HEK293T (cell line): ENCODE measurements around the gene PI4K2A.

Source experiments
- CTCF ChIA-PET: fragments of 350-600 bp; formaldehyde crosslinking; extraction: SDS; loops from one replicate; lab custom pipeline; 2021; ENCODE audit warnings: antibody characterized with exemption, inconsistent platforms; lab: Yijun Ruan, JAX
- POLR2A ChIA-PET: fragments of 350-600 bp; formaldehyde crosslinking; extraction: SDS; loops from one replicate; lab custom pipeline; 2020; ENCODE audit warnings: antibody characterized with exemption, inconsistent platforms; lab: Yijun Ruan, JAX
- DNase-seq: peaks from one replicate; pipeline ENCODE4 v3.0.0; 2012; ENCODE audit warnings: mixed read lengths; ENCODE audit errors: extremely low spot score
- ARNT ChIP-seq: fragments of 450-650 bp; IDR thresholded peaks from 2 replicates; pipeline ENCODE4 v1.6.1; 2017; ENCODE audit warnings: mild to moderate bottlenecking
- BHLHE40 ChIP-seq: fragments of 450-650 bp; IDR thresholded peaks from 2 replicates; pipeline ENCODE4 v1.6.1; 2016; ENCODE audit warnings: mild to moderate bottlenecking, moderate library complexity, borderline replicate concordance
- CTBP1 ChIP-seq: fragments of 450-650 bp; IDR thresholded peaks from 2 replicates; pipeline ENCODE4 v1.6.1; 2016; ENCODE audit warnings: borderline replicate concordance
- ELF4 ChIP-seq: fragments of 450-650 bp; IDR thresholded peaks from 2 replicates; pipeline ENCODE4 v1.6.1; 2017; ENCODE audit warnings: antibody characterized with exemption
- FOXA1 ChIP-seq: fragments of 450-650 bp; IDR thresholded peaks from 2 replicates; pipeline ENCODE4 v1.6.1; 2016; ENCODE audit warnings: mild to moderate bottlenecking
- FOXK2 ChIP-seq: fragments of 450-650 bp; IDR thresholded peaks from 2 replicates; pipeline ENCODE4 v1.6.1; 2016; ENCODE audit warnings: mild to moderate bottlenecking
- FOXM1 ChIP-seq: fragments of 450-650 bp; IDR thresholded peaks from 2 replicates; pipeline ENCODE4 v1.6.1; 2017; ENCODE audit warnings: mild to moderate bottlenecking, borderline replicate concordance
- HDGF ChIP-seq: fragments of 450-650 bp; IDR thresholded peaks from 2 replicates; pipeline ENCODE4 v1.6.1; 2017; ENCODE audit warnings: antibody characterized with exemption, borderline replicate concordance
- L3MBTL2 ChIP-seq: fragments of 450-650 bp; conservative IDR thresholded peaks from 2 replicates; pipeline ENCODE4 v1.6.1; 2016; ENCODE audit warnings: mild to moderate bottlenecking
- LEF1 ChIP-seq: fragments of 450-650 bp; IDR thresholded peaks from 2 replicates; pipeline ENCODE4 v1.6.1; 2017; ENCODE audit warnings: mild to moderate bottlenecking, borderline replicate concordance
- NFRKB ChIP-seq: fragments of 450-650 bp; IDR thresholded peaks from 2 replicates; pipeline ENCODE4 v1.6.1; 2016; ENCODE audit warnings: mild to moderate bottlenecking, moderate library complexity
- SP1 ChIP-seq: fragments of 450-650 bp; IDR thresholded peaks from 2 replicates; pipeline ENCODE4 v1.6.1; 2017
- SUZ12 ChIP-seq: fragments of 450-650 bp; IDR thresholded peaks from 2 replicates; pipeline ENCODE4 v1.6.1; 2016; ENCODE audit warnings: mild to moderate bottlenecking
- TARDBP ChIP-seq: fragments of 450-650 bp; IDR thresholded peaks from 2 replicates; pipeline ENCODE4 v1.6.1; 2016
- ZNF384 ChIP-seq: fragments of 450-650 bp; IDR thresholded peaks from 2 replicates; pipeline ENCODE4 v1.6.1; 2016
- TF ChIP-seq, protein P1 (sequence below): fragments of 450-650 bp; IDR thresholded peaks from 2 replicates; pipeline ENCODE4 v1.6.1; 2016

PI4K2A gene

DNA sequence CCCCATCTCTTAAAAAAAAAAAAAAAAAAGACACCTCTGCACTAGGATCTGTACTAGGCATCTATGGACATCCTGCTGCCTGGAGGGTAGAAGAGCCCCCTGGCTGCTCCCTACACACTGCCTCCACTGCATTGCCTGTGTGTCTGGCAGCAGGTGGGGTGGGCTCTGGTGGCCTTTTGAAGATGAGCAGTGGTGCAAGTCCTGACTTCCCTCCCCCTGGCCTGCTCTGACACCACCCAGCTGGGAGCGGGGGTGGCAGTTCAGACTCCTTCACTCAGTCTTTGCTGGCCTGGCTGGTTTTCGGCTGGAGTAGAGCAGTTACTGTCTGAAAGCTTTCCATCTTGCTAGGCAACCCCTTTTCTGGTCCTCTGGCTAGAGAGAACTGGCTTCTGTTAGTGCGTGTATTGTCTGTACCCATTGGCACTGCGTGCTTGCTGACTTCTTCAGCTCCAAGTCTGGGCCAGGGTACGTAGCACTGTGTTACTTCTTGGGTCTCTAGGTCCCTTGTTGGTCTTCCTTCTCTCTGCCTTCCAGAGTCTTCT is 33.3 kb upstream of the PI4K2A start:
- DNase-seq = no peak
- ChIA-PET CTCF (interaction anchor here (0.5 kb wide), 1 partner anchor 116 kb away, joined by 3 read pairs; no protein-coding TSS in a partner anchor), POLR2A (no interaction called here)
- TF ChIP-seq BHLHE40 (no peak), NFRKB (no peak), TARDBP (no peak), CTBP1 (no peak), ZNF384 (no peak), FOXA1 (no peak)

GRCh38 chr10:97608991-97609561 is 31.4 kb upstream of the PI4K2A start:
- ChIA-PET POLR2A (no interaction called here), CTCF (interaction anchor here (0.5 kb wide), 1 partner anchor 37 kb away, joined by 3 read pairs; no protein-coding TSS in a partner anchor)
- no peak for TF ChIP-seq BHLHE40
- no peak for TF ChIP-seq FOXA1
- no peak for TF ChIP-seq ZNF384
- no peak for TF ChIP-seq SP1
- TF ChIP-seq ELF4 = no peak
- TF ChIP-seq HDGF = no peak
- TF ChIP-seq LEF1 = no peak
- no peak for TF ChIP-seq ARNT
- no peak for TF ChIP-seq FOXK2
- peak; percentile 3 for DNase-seq

DNA sequence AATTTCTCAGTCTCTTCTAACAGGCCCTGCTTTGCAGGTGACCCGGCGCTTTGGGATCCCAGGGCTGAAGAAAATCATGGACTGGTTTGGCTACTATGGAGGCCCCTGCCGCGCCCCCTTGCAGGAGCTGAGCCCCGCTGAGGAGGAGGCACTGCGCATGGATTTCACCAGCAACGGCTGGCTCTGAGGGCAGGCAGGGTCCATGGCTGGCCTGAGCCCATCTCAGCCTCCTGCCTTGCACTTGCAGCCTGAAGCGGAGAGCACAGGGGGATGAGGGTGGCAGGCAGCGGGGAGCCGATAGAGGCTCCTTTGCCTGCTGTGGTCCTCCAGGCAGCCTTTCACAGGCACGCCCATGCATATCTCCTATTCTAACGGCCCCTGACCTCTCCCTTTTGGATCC is 29.0 kb upstream of the PI4K2A start:
- CTCF ChIA-PET = interaction anchor here (1.1 to 1.5 kb wide), 2 partner anchors 39 to 58 kb away, joined by 3 to 7 read pairs; partner anchors contain the start of gene ANKRD2
- POLR2A ChIA-PET = no interaction called here
- no peak for TF ChIP-seq FOXA1
- TF ChIP-seq FOXK2 = no peak
- no peak for TF ChIP-seq NFRKB
- no peak for TF ChIP-seq L3MBTL2
- TF ChIP-seq TARDBP = no peak
- TF ChIP-seq SP1 = no peak
- TF ChIP-seq, protein P1, sequence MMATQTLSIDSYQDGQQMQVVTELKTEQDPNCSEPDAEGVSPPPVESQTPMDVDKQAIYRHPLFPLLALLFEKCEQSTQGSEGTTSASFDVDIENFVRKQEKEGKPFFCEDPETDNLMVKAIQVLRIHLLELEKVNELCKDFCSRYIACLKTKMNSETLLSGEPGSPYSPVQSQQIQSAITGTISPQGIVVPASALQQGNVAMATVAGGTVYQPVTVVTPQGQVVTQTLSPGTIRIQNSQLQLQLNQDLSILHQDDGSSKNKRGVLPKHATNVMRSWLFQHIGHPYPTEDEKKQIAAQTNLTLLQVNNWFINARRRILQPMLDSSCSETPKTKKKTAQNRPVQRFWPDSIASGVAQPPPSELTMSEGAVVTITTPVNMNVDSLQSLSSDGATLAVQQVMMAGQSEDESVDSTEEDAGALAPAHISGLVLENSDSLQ = no peak
- TF ChIP-seq FOXM1 = no peak
- TF ChIP-seq HDGF = no peak
- no peak for TF ChIP-seq CTBP1
- TF ChIP-seq BHLHE40 = no peak
- no peak for TF ChIP-seq ELF4
- no peak for TF ChIP-seq LEF1
- TF ChIP-seq ARNT = no peak
- no peak for TF ChIP-seq ZNF384
- DNase-seq = peak; percentile 7

- no peak for TF ChIP-seq LEF1
- TF ChIP-seq ARNT = no peak
- TF ChIP-seq NFRKB = no peak
- TF ChIP-seq SUZ12 = no peak
- ChIA-PET CTCF (interaction anchor here (0.6 to 1.5 kb wide), 4 partner anchors 40 to 334 kb away, joined by 3 to 7 read pairs (median 3); partner anchors contain the start of gene ANKRD2), POLR2A (interaction anchor here (1.0 kb wide), 1 partner anchor 75 kb away, joined by 3 read pairs; the partner anchor contains the start of gene AVPI1)
- DNase-seq = peak; percentile 42
Observed at GRCh38 chr10:97612386-97612785, 28.1 kb upstream of the PI4K2A start.

DNA sequence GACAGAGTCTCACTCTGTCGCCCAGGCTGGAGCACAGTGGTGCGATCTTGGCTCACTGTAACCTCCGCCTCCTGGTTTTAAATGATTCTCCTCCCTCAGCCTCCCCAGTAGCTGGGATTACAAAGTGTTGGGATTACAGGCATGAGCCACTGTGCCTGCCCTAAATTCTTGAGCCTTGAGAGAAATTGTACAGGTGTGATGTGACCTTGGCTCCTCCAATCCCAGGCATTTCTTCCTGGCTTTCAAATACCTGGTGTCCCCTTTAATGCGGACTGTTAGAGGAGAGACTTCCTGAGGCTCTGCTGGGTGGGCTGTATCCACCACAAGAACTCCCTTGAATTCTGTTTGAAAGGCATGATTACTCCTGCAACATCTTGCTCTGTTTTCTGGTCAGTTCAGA is 22.2 kb upstream of the PI4K2A start:
- DNase-seq = no peak
- ChIA-PET POLR2A (no interaction called here), CTCF (interaction anchor here (0.6 kb wide), 1 partner anchor 599 kb away, joined by 3 read pairs; no protein-coding TSS in a partner anchor)
- no peak for TF ChIP-seq ELF4
- TF ChIP-seq SP1 = no peak

GRCh38 chr10:97618733-97619132 is 21.7 kb upstream of the PI4K2A start:
- TF ChIP-seq ARNT (no peak), TARDBP (no peak), FOXK2 (no peak), ELF4 (no peak), FOXM1 (no peak), ZNF384 (no peak), NFRKB (no peak), LEF1 (no peak), CTBP1 (no peak), HDGF (no peak), FOXA1 (no peak), SUZ12 (no peak), L3MBTL2 (no peak), BHLHE40 (no peak), SP1 (no peak)
- TF ChIP-seq, protein P1 = no peak
- ChIA-PET CTCF (interaction anchor here (0.6 kb wide), 1 partner anchor 599 kb away, joined by 3 read pairs; no protein-coding TSS in a partner anchor), POLR2A (no interaction called here)
- no peak for DNase-seq

GRCh38 chr10:97623277-97623676 is 17.2 kb upstream of the PI4K2A start:
- TF ChIP-seq ELF4 (no peak), ZNF384 (no peak), L3MBTL2 (no peak), ARNT (no peak)
- ChIA-PET POLR2A (no interaction called here), CTCF (no interaction called here)
- no peak for DNase-seq
